Glomerular visceral epithelial cell (primary cell): ENCODE results near the gene RAD51AP2.
"Not testable (repeated sequence)": the region's sequence is repeated elsewhere in the genome, so short reads cannot be mapped to it uniquely, and the experiment has no call there.

ENCODE experiments used
- DNase-seq: peaks from one replicate; pipeline ENCODE4 v3.0.0-alpha.2; 2016; ENCODE audit errors: extremely low spot score

The RAD51AP2 gene

DNA sequence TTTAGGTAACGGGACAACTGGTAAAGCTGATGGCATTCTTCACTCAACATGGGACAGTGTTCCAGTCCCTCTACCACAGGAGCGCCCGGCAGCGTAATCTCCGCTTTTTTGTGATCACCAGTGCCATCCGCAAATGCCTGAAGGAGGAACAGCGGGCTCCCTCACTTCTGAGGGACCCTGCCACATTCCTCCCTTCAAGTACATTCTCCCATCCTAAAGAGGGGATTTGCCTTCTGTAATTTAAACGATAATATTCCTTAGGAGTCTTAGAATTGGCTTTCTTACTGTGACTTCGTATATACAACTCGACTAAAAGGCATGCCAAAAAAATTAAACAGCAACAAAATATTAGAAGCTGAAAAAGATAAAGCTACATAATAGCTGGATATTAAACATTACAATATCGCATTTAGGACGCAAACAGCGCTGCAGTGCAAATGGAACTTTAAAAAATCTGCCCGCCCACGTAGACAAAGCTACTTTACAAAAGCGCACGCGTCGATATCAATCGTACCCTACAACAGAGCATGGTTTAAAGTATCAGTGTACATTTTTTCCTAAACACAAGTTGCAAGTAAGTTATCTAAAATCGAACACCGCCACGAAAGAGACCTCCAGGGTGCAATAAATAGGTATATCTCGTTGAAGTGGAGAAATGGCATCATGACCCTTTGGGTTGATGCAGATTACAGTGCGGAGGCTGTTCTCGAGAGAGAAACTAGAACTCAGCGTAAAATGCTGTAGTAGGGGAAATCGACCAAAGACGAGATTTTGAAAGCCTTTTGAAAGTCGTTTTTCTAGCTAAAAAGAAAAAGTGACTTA lies 20.0 kb upstream of the RAD51AP2 start:
- DNase-seq: no peak

GRCh38 chr2:17536416-17536815 lies 18.2 kb upstream of the RAD51AP2 start:
- DNase-seq: no peak

GRCh38 chr2:17533546-17533945 lies 15.3 kb upstream of the RAD51AP2 start:
- no peak for DNase-seq

GRCh38 chr2:17529771-17530170 lies 11.5 kb upstream of the RAD51AP2 start:
- DNase-seq: no peak

GRCh38 chr2:17522303-17522702 lies 4.1 kb upstream of the RAD51AP2 start:
- no peak for DNase-seq

DNA sequence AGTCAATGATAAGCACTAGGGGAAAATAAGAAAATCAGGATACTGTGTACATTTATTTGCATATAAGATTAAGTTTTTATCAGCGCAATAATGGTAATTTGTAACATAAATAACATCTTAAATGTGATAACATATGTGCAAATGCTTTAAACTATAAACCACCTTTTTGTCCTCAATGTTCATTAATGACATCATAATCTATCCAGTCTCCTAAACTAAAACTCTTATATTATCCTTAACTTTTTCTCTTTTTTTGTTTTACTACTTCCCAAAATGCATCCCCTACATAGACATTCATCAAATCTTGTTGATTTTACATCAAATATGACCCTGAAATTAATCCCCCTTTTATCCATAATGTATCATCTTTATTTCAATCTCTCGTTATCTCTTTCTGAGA lies 3.4 kb upstream of the RAD51AP2 start:
- DNase-seq: no peak

DNA sequence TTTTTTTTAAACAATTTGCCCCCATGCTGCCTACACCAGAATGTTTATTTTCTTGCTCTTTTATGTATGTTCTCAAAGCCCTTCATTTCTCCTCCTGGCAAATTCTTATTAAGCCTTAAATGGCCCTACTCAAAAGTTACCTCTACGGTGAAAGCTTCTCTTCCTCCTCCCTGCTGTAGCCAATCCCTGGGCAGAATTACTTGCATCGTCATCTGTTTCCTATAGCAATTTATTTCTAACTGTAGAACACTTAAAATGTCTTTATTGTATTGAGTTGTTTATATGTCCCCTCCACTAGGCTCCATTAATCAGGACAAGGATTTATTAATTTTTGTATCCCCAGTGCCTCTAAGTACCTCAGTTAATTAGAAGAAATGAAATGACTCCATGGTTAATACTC lies 2.5 kb upstream of the RAD51AP2 start:
- DNase-seq: no peak

DNA sequence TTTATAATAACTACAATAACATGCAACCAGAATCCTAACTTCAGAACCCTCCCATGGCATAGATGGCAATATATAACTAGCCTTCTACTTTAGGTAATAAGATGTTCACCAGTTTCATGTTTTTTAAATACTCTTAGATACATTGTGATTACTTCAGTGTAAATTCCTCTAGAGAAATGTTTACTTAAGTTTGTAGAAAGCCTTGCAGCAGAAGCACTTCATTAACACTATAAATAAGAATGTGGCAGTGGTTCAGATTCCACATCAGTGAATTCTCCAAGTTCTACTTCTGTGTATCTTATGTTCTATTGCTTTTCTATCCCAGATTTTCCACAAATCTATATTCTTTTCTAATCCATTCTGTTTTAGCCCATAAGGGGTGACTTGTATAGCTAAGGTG lies 1.2 kb upstream of the RAD51AP2 start:
- no peak for DNase-seq

GRCh38 chr2:17517481-17518211 lies 594 bp downstream of the RAD51AP2 start:
- no peak for DNase-seq

- DNase-seq: no peak
Measured at GRCh38 chr2:17515652-17516051, 2.6 kb downstream of the RAD51AP2 start.

- DNase-seq: no peak
Measured at GRCh38 chr2:17506736-17507616, 11.3 kb downstream of the RAD51AP2 start.

GRCh38 chr2:17497718-17498117 lies 20.5 kb downstream of the RAD51AP2 start:
- no peak for DNase-seq

DNA sequence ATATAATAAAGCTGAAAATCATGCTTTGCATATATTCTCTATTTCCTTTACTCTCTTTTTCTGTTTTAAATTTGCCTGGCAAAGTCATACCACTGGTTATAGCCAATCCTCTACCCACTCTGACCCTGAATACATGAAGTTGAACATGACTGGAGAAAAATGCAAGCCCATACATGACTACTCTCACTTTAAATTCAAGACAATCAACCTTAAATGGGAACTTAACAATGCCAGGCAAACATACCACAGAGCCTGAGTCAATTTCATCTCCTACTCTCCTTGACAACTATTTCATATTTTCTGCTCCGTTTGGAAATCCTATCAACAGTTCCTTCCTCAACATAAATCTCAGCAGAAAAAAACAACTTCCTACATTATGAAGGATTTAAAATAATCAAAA lies 22.6 kb downstream of the RAD51AP2 start:
- DNase-seq: no peak

DNA sequence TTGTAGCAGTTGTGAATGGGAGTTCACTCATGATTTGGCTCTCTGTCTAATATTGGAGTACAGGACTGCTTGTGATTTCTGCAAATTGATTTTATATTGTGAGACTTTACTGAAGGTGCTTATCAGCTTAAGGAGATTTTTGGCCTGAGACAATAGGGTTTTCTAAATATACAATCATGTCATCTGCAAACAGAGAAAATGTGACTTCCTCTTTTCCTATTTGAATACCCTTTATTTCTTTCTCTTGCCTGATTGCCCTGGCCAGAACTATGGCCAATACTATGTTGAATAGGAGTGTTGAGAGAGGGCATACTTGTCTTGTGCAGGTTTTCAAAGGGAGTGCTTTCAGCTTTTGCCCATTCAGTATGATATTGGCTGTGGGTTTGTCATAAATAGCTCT lies 28.1 kb downstream of the RAD51AP2 start:
- DNase-seq: not testable (repeated sequence)

DNA sequence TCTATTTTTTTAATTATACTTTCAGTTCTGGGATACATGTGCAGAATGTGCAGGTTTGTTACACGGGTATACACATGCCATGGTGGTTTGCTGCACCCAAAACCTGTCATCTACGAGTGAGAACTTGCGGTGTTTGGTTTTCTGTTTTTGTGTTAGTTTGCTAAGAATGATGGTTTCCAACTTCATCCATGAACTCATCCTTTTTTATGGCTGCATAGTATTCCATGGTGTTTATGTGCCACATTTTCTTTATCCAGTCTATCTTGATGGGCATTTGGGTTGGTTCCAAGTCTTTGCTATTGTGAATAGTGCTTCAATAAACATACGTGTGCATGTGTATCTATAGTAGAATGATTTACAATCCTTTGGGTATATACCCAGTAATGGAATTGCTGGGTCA lies 29.6 kb downstream of the RAD51AP2 start:
- DNase-seq: not testable (repeated sequence)

- DNase-seq: no peak
Measured at GRCh38 chr2:17483496-17483895, 34.7 kb downstream of the RAD51AP2 start.

DNA sequence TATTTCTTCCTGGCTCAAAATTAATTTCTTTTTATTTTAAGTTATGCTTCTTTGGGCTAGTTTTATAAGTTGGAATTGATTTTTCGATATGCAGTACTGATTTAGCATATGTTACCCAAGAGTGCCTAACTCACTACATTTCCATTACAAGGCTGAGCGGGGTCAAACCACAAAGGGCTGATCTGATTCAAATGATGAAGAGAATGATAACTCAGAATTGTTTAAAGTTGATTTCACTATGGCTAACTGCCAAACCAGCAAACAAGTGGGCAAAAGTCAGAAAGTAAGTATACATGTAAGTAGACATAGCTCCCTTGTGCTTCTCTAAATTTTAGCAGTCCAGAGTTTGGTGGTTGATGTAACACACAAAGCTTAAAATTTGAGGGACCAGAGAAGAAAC lies 35.6 kb downstream of the RAD51AP2 start:
- DNase-seq: no peak

DNA sequence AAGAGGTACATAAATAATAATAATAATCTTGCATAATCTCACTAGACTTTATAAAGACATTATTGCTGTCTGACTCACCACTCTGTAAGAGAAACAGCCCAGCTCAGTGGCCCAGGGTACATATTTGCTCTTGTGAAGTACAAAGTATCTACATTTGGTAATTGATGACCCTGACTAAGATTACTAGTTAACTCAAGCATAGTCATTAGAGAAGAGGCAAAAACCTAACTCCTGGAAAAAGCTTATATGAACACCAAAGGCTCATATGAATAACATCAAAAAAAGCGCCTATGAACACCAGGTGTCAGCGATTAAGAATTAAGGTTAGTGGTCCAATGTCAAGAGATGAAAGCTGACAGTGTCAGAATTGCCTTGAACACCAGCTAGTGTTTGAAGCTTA lies 38.4 kb downstream of the RAD51AP2 start:
- no peak for DNase-seq

DNA sequence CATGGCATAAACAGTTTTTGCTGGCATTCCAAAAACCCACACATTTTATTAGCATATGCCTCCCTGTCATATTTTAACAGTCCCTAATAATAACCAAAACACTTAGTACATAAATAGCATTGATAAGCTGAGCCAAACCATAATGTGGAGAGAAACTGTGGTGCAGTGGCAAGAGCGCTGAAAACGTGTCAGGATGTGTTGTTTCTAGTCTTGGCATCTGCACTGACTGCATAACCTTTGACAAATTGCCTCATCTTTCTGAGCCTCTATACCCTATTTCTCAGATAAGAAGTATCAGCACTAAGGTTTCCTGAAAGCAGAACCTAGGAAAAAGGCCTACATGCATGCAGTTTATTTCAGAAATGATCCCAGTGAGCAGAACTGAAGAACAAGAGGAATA lies 41.4 kb downstream of the RAD51AP2 start:
- no peak for DNase-seq

GRCh38 chr2:17476064-17476463 lies 42.2 kb downstream of the RAD51AP2 start:
- no peak for DNase-seq

GRCh38 chr2:17475286-17475685 lies 43.0 kb downstream of the RAD51AP2 start:
- no peak for DNase-seq

DNA sequence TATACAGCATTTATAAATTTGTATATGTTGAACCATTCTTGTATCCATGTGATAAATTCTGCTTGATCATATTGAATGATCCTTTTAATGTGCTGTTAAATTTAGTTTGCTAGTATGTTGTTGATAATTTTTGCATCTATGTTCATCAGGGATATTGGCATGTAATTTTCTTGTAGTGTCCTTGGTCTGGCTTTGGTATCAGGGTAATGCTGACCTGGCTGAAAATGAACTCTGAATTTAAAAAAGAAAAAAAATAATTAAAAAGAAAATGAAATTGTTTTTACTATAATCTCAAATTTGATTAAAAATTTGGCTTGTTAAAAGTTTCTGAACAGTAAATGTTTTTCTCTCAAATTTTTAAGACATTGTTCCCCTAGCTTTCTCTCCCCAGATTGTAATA lies 46.3 kb downstream of the RAD51AP2 start:
- no peak for DNase-seq
